Measurements from ENCODE around the gene RCC2. TPM values are rescaled to one million over a fixed set of nuclear protein-coding genes. Genes with fewer than 3 reads are reported as not detected.
"Not testable (repeated sequence)": the region's sequence is repeated elsewhere in the genome, so short reads cannot be mapped to it uniquely, and the experiment has no call there.

RCC2 gene
- total RNA-seq, 3 donors from 2014 or later = 21.1 to 39.0 (median 33.2) TPM

GRCh38 chr1:17458794-17459193 lies 19.3 kb upstream of the RCC2 start:
- intact Hi-C loops (cut with DNase I; ENCODE audit: low total_unique reads) = no loop called here

GRCh38 chr1:17452686-17453085 lies 13.2 kb upstream of the RCC2 start:
- no peaks in the 10 kb centered on the region for H3K4me1 ChIP-seq
- intact Hi-C loops (cut with DNase I; ENCODE audit: low total_unique reads) = no loop called here
- TF ChIP-seq CTCF (IDR thresholded peaks at IDR 0.05) (no peak), POLR2AphosphoS5 (IDR thresholded peaks at IDR 0.05) (no peak), POLR2A (IDR thresholded peaks at IDR 0.05) (no peak)
- H3K36me3 ChIP-seq = no peaks in the 10 kb centered on the region
- H3K9me3 ChIP-seq = no peaks in the 10 kb centered on the region
- H3K27ac ChIP-seq = no peak overlapping the region
- no peaks in the 10 kb centered on the region for H3K27me3 ChIP-seq
- no peak for DNase-seq (ENCODE audit: low spot score in 2 of 2)
- H3K4me3 ChIP-seq = no peak overlapping the region

More at GRCh38 chr1:17458794-17459193, 19.3 kb upstream of the RCC2 start:
- Histone ChIP-seq H3K27ac (no peak overlapping the region), H3K36me3 (no peaks in the 10 kb centered on the region), H3K4me3 (no peak overlapping the region), H3K27me3 (peaks cover 0 to 3% of the 10 kb centered on the region in 2 donors), H3K9me3 (no peaks in the 10 kb centered on the region), H3K4me1 (no peaks in the 10 kb centered on the region)
- DNase-seq (ENCODE audit: low spot score in 2 of 2) = no peak
- TF ChIP-seq POLR2AphosphoS5 (IDR thresholded peaks at IDR 0.05) = no peak
- TF ChIP-seq POLR2A (IDR thresholded peaks at IDR 0.05) = no peak
- TF ChIP-seq CTCF (IDR thresholded peaks at IDR 0.05) = no peak

- H3K27ac ChIP-seq; H3K9me3 ChIP-seq; H3K27me3 ChIP-seq; H3K4me1 ChIP-seq; intact Hi-C loops (cut with DNase I; ENCODE audit: low total_unique reads); DNase-seq (ENCODE audit: low spot score in 2 of 2); H3K4me3 ChIP-seq; H3K36me3 ChIP-seq: not testable (repeated sequence)
These were observed 12.7 kb upstream of the RCC2 start for GRCh38 chr1:17452203-17452602.

- no peak overlapping the region for H3K27ac ChIP-seq
- intact Hi-C loops (cut with DNase I; ENCODE audit: low total_unique reads) = no loop called here
- H3K36me3 ChIP-seq = no peaks in the 10 kb centered on the region
- no peak overlapping the region for H3K4me3 ChIP-seq
- H3K9me3 ChIP-seq = no peaks in the 10 kb centered on the region
- TF ChIP-seq POLR2AphosphoS5 (IDR thresholded peaks at IDR 0.05) = no peak
- no peak for TF ChIP-seq POLR2A (IDR thresholded peaks at IDR 0.05)
- no peak for TF ChIP-seq CTCF (IDR thresholded peaks at IDR 0.05)
- no peak for DNase-seq (ENCODE audit: low spot score in 2 of 2)
- H3K4me1 ChIP-seq = no peaks in the 10 kb centered on the region
- no peaks in the 10 kb centered on the region for H3K27me3 ChIP-seq
These were observed 12.3 kb upstream of the RCC2 start for GRCh38 chr1:17451731-17452130.

- Histone ChIP-seq H3K4me3 (no peak overlapping the region), H3K27ac (peak overlapping the region in 1 of 2 donors; percentile 61), H3K4me1 (no peaks in the 10 kb centered on the region), H3K27me3 (no peaks in the 10 kb centered on the region), H3K9me3 (no peaks in the 10 kb centered on the region), H3K36me3 (no peaks in the 10 kb centered on the region)
- no peak for DNase-seq (ENCODE audit: low spot score in 2 of 2)
- intact Hi-C loops (cut with DNase I; ENCODE audit: low total_unique reads) = no loop called here
- peak in 1 of 3 donors; percentile 74 for TF ChIP-seq POLR2AphosphoS5 (IDR thresholded peaks at IDR 0.05)
- no peak for TF ChIP-seq CTCF (IDR thresholded peaks at IDR 0.05)
- no peak for TF ChIP-seq POLR2A (IDR thresholded peaks at IDR 0.05)
These were observed 8.1 kb upstream of the RCC2 start for GRCh38 chr1:17447501-17447992.

GRCh38 chr1:17442841-17443240 lies 3.4 kb upstream of the RCC2 start:
- TF ChIP-seq POLR2AphosphoS5 (IDR thresholded peaks at IDR 0.05) (no peak), POLR2A (IDR thresholded peaks at IDR 0.05) (no peak), CTCF (IDR thresholded peaks at IDR 0.05) (no peak)
- Histone ChIP-seq H3K36me3 (no peaks in the 10 kb centered on the region), H3K27me3 (no peaks in the 10 kb centered on the region), H3K4me1 (peaks cover 0 to 21% of the 10 kb centered on the region in 2 donors), H3K9me3 (no peaks in the 10 kb centered on the region), H3K27ac (no peak overlapping the region), H3K4me3 (no peak overlapping the region)
- DNase-seq (ENCODE audit: low spot score in 2 of 2) = no peak
- intact Hi-C loops (cut with DNase I; ENCODE audit: low total_unique reads) = no loop called here
